ENCODE data around the gene DUSP3.

The DUSP3 gene

GRCh38 chr17:43810823-43811222 lies 32.0 kb upstream of the DUSP3 start:
- TF ChIP-seq POLR2AphosphoS5 (IDR thresholded peaks at IDR 0.05; ENCODE audit: low read depth) (no peak), REST (IDR thresholded peaks at IDR 0.05; ENCODE audit: insufficient replicate concordance, low read depth) (no peak), SPI1 (IDR thresholded peaks at IDR 0.05; ENCODE audit: borderline replicate concordance, low read depth) (no peak), GABPA (IDR thresholded peaks at IDR 0.05; ENCODE audit: low read depth) (no peak), CTCF (IDR thresholded peaks at IDR 0.05; ENCODE audit: insufficient read depth, low read length) (no peak)
- H3K27ac ChIP-seq (replicated peaks) = no peak overlapping the region
- H3K27me3 ChIP-seq (ENCODE audit: insufficient read depth, poor library complexity, severe bottlenecking) = no peaks in the 10 kb centered on the region

GRCh38 chr17:43810226-43810715 lies 31.5 kb upstream of the DUSP3 start:
- no peaks in the 10 kb centered on the region for H3K27me3 ChIP-seq (ENCODE audit: insufficient read depth, poor library complexity, severe bottlenecking)
- no peak overlapping the region for H3K4me3 ChIP-seq (replicated peaks; ENCODE audit: insufficient read depth, low read length)
- no peak for DNase-seq (ENCODE audit: low read depth in 1 of 2, low spot score in 1 of 2)
- H3K27ac ChIP-seq (replicated peaks) = no peak overlapping the region
- TF ChIP-seq SPI1 (IDR thresholded peaks at IDR 0.05; ENCODE audit: borderline replicate concordance, low read depth) (no peak), REST (IDR thresholded peaks at IDR 0.05; ENCODE audit: insufficient replicate concordance, low read depth) (no peak), POLR2AphosphoS5 (IDR thresholded peaks at IDR 0.05; ENCODE audit: low read depth) (no peak), GABPA (IDR thresholded peaks at IDR 0.05; ENCODE audit: low read depth) (no peak), CTCF (IDR thresholded peaks at IDR 0.05; ENCODE audit: insufficient read depth, low read length) (no peak)

More at GRCh38 chr17:43810823-43811222, 32.0 kb upstream of the DUSP3 start:
- DNase-seq (ENCODE audit: low read depth in 1 of 2, low spot score in 1 of 2) = no peak
- no peak overlapping the region for H3K4me3 ChIP-seq (replicated peaks; ENCODE audit: insufficient read depth, low read length)

- Histone ChIP-seq H3K27me3 (ENCODE audit: insufficient read depth, poor library complexity, severe bottlenecking) (no peaks in the 10 kb centered on the region), H3K27ac (replicated peaks) (no peak overlapping the region), H3K4me3 (replicated peaks; ENCODE audit: insufficient read depth, low read length) (no peak overlapping the region)
- no peak for TF ChIP-seq CTCF (IDR thresholded peaks at IDR 0.05; ENCODE audit: insufficient read depth, low read length)
- no peak for TF ChIP-seq REST (IDR thresholded peaks at IDR 0.05; ENCODE audit: insufficient replicate concordance, low read depth)
- no peak for TF ChIP-seq GABPA (IDR thresholded peaks at IDR 0.05; ENCODE audit: low read depth)
- no peak for TF ChIP-seq SPI1 (IDR thresholded peaks at IDR 0.05; ENCODE audit: borderline replicate concordance, low read depth)
- TF ChIP-seq POLR2AphosphoS5 (IDR thresholded peaks at IDR 0.05; ENCODE audit: low read depth) = no peak
- no peak for DNase-seq (ENCODE audit: low read depth in 1 of 2, low spot score in 1 of 2)
These were observed 30.3 kb upstream of the DUSP3 start for GRCh38 chr17:43809121-43809520.

Data from HL-60 (cell line).